Measurements from ENCODE around the gene MYO1H.

GRCh38 chr12:109385339-109386058, 37.8 kb downstream of the MYO1H start:
- TF ChIP-seq POLR2AphosphoS5 (IDR thresholded peaks at IDR 0.05; ENCODE audit: borderline replicate concordance, low read depth, low read length): no peak
- no peak for TF ChIP-seq EZH2 (IDR thresholded peaks at IDR 0.05)
- TF ChIP-seq FOXP2 (optimal IDR thresholded peaks at IDR 0.05; ENCODE audit: control extremely low read depth, extremely low read length, insufficient read depth): no peak

Measured in SK-N-MC (cell line).